Middle frontal gyrus (tissue), 1 donor: Measurements from ENCODE around the gene LRRK1.

Source experiments
- DNase-seq: peaks from one replicate; pipeline ENCODE4 v3.0.0-alpha.2; 2015; ENCODE audit warnings: low spot score; ENCODE audit errors: extremely low spot score

Gene LRRK1

GRCh38 chr15:101110681-101111569 lies 191.8 kb downstream of the LRRK1 start:
- no peak for DNase-seq

GRCh38 chr15:101111570-101112262 lies 192.6 kb downstream of the LRRK1 start:
- DNase-seq, result no peak

GRCh38 chr15:101112336-101113113 lies 193.4 kb downstream of the LRRK1 start:
- DNase-seq, result no peak

- no peak for DNase-seq
Measured at GRCh38 chr15:101113114-101114005, 194.2 kb downstream of the LRRK1 start.

- no peak for DNase-seq
Measured at GRCh38 chr15:101114166-101114565, 195.0 kb downstream of the LRRK1 start.

GRCh38 chr15:101114610-101115009 lies 195.5 kb downstream of the LRRK1 start:
- DNase-seq, result no peak

- DNase-seq, result no peak
Measured at GRCh38 chr15:101115393-101115785, 196.2 kb downstream of the LRRK1 start.

GRCh38 chr15:101115786-101116680 lies 196.9 kb downstream of the LRRK1 start:
- DNase-seq, result no peak

- DNase-seq, result no peak
Measured at GRCh38 chr15:101116681-101116976, 197.5 kb downstream of the LRRK1 start.

GRCh38 chr15:101118116-101118515 lies 199.0 kb downstream of the LRRK1 start:
- DNase-seq, result no peak

- no peak for DNase-seq
Measured at GRCh38 chr15:101118615-101119014, 199.5 kb downstream of the LRRK1 start.

- no peak for DNase-seq
Measured at GRCh38 chr15:101119181-101119580, 200.0 kb downstream of the LRRK1 start.
